Kidney glomerular epithelial cell (primary cell): Measurements from ENCODE around the gene TTC39B.

Source experiments
- DNase-seq: peaks from one replicate; lab custom pipeline; 2025; lab: John Stamatoyannopoulos, UW

TTC39B gene

GRCh38 chr9:15176836-15177235, 130.2 kb downstream of the TTC39B start:
- DNase-seq = no peak

- DNase-seq = no peak
These were observed 143.1 kb downstream of the TTC39B start for GRCh38 chr9:15163931-15164330.

- DNase-seq = no peak
These were observed 145.3 kb downstream of the TTC39B start for GRCh38 chr9:15161753-15162152.

GRCh38 chr9:15160673-15161072, 146.3 kb downstream of the TTC39B start:
- no peak for DNase-seq

GRCh38 chr9:15158064-15158463, 149.0 kb downstream of the TTC39B start:
- DNase-seq = no peak

GRCh38 chr9:15157381-15157780, 149.6 kb downstream of the TTC39B start:
- no peak for DNase-seq

- DNase-seq = no peak
These were observed 150.8 kb downstream of the TTC39B start for GRCh38 chr9:15156241-15156640.

GRCh38 chr9:15155826-15156225, 151.2 kb downstream of the TTC39B start:
- no peak for DNase-seq

- no peak for DNase-seq
These were observed 151.7 kb downstream of the TTC39B start for GRCh38 chr9:15155323-15155722.

- DNase-seq = no peak
These were observed 152.3 kb downstream of the TTC39B start for GRCh38 chr9:15154677-15155076.

- no peak for DNase-seq
These were observed 153.1 kb downstream of the TTC39B start for GRCh38 chr9:15153961-15154360.

GRCh38 chr9:15150939-15151338, 156.1 kb downstream of the TTC39B start:
- no peak for DNase-seq

GRCh38 chr9:15149450-15149849, 157.6 kb downstream of the TTC39B start:
- no peak for DNase-seq

- DNase-seq = no peak
These were observed 160.7 kb downstream of the TTC39B start for GRCh38 chr9:15146268-15146700.

GRCh38 chr9:15144622-15145061, 162.4 kb downstream of the TTC39B start:
- no peak for DNase-seq

- peak; percentile 63 for DNase-seq
These were observed 164.0 kb downstream of the TTC39B start for GRCh38 chr9:15142878-15143534.

GRCh38 chr9:15140051-15140450, 167.0 kb downstream of the TTC39B start:
- no peak for DNase-seq

GRCh38 chr9:15139469-15139868, 167.5 kb downstream of the TTC39B start:
- no peak for DNase-seq

- no peak for DNase-seq
These were observed 168.7 kb downstream of the TTC39B start for GRCh38 chr9:15138357-15138686.

- no peak for DNase-seq
These were observed 169.2 kb downstream of the TTC39B start for GRCh38 chr9:15137658-15138356.

GRCh38 chr9:15137089-15137488, 169.9 kb downstream of the TTC39B start:
- DNase-seq = no peak

- DNase-seq = no peak
These were observed 170.4 kb downstream of the TTC39B start for GRCh38 chr9:15136646-15137045.

GRCh38 chr9:15135164-15135792, 171.7 kb downstream of the TTC39B start:
- peak; percentile 78 for DNase-seq
